IPS-18a (cell line): Measurements from ENCODE around the gene CEP44.
"Not testable (repeated sequence)": the region's sequence is repeated elsewhere in the genome, so short reads cannot be mapped to it uniquely, and the experiment has no call there.

ENCODE experiments used
- H3K27ac ChIP-seq: one replicate; pipeline ENCODE4 v1.5.1; 2013; ENCODE audit warnings: low read length
- H3K27me3 ChIP-seq: one replicate; pipeline ENCODE4 v1.6.1; 2013; ENCODE audit warnings: mild to moderate bottlenecking, low read length; ENCODE audit not compliant: control insufficient read depth, insufficient read depth
- H3K36me3 ChIP-seq: one replicate; pipeline ENCODE4 v1.6.1; 2013; ENCODE audit warnings: low read depth, low read length; ENCODE audit not compliant: control insufficient read depth
- H3K4me1 ChIP-seq: one replicate; pipeline ENCODE4 v1.6.1; 2013; ENCODE audit warnings: low read depth, low read length; ENCODE audit not compliant: control insufficient read depth
- H3K4me3 ChIP-seq: one replicate; pipeline ENCODE4 v1.5.1; 2013; ENCODE audit warnings: low read length
- H3K9ac ChIP-seq: one replicate; pipeline ENCODE4 v1.6.1; 2013; ENCODE audit warnings: mild to moderate bottlenecking, low read length, moderate library complexity
- H3K9me3 ChIP-seq: one replicate; pipeline ENCODE4 v1.6.1; 2013; ENCODE audit warnings: low read depth, low read length; ENCODE audit not compliant: control insufficient read depth

CEP44 gene

GRCh38 chr4:174259580-174259979 is 24.1 kb upstream of the CEP44 start:
- Histone ChIP-seq H3K27me3 (no peaks in the 10 kb centered on the region), H3K9me3 (no peaks in the 10 kb centered on the region), H3K36me3 (no peaks in the 10 kb centered on the region), H3K27ac (no peak overlapping the region), H3K4me1 (no peaks in the 10 kb centered on the region), H3K4me3 (no peak overlapping the region), H3K9ac (no peak overlapping the region)

- no peaks in the 10 kb centered on the region for H3K27me3 ChIP-seq
- no peaks in the 10 kb centered on the region for H3K36me3 ChIP-seq
- no peak overlapping the region for H3K27ac ChIP-seq
- H3K9ac ChIP-seq: no peak overlapping the region
- H3K9me3 ChIP-seq: no peaks in the 10 kb centered on the region
- H3K4me3 ChIP-seq: no peak overlapping the region
- no peaks in the 10 kb centered on the region for H3K4me1 ChIP-seq
These were observed 23.6 kb upstream of the CEP44 start for GRCh38 chr4:174260099-174260498.

GRCh38 chr4:174261432-174261831 is 22.3 kb upstream of the CEP44 start:
- H3K4me1 ChIP-seq, H3K4me3 ChIP-seq, H3K36me3 ChIP-seq, H3K9me3 ChIP-seq, H3K27me3 ChIP-seq, H3K9ac ChIP-seq, H3K27ac ChIP-seq: not testable (repeated sequence)

- H3K27ac ChIP-seq: no peak overlapping the region
- H3K4me1 ChIP-seq: no peaks in the 10 kb centered on the region
These were observed 20.9 kb upstream of the CEP44 start for GRCh38 chr4:174262624-174263444.

GRCh38 chr4:174263445-174263736 is 20.3 kb upstream of the CEP44 start:
- H3K4me1 ChIP-seq: no peaks in the 10 kb centered on the region
- H3K36me3 ChIP-seq: no peaks in the 10 kb centered on the region
- no peak overlapping the region for H3K4me3 ChIP-seq
- H3K27ac ChIP-seq: no peak overlapping the region
- H3K9me3 ChIP-seq: no peaks in the 10 kb centered on the region
- H3K27me3 ChIP-seq: no peaks in the 10 kb centered on the region
- no peak overlapping the region for H3K9ac ChIP-seq

More at GRCh38 chr4:174262624-174263444, 20.9 kb upstream of the CEP44 start:
- H3K9ac ChIP-seq: no peak overlapping the region
- no peaks in the 10 kb centered on the region for H3K36me3 ChIP-seq
- no peaks in the 10 kb centered on the region for H3K9me3 ChIP-seq
- H3K27me3 ChIP-seq: no peaks in the 10 kb centered on the region
- no peak overlapping the region for H3K4me3 ChIP-seq

- Histone ChIP-seq H3K9ac (no peak overlapping the region), H3K27ac (no peak overlapping the region), H3K4me1 (no peaks in the 10 kb centered on the region), H3K9me3 (no peaks in the 10 kb centered on the region), H3K27me3 (no peaks in the 10 kb centered on the region), H3K36me3 (no peaks in the 10 kb centered on the region), H3K4me3 (no peak overlapping the region)
These were observed 17.8 kb upstream of the CEP44 start for GRCh38 chr4:174265916-174266315.

- Histone ChIP-seq H3K4me1 (no peaks in the 10 kb centered on the region), H3K9ac (no peak overlapping the region), H3K27ac (no peak overlapping the region), H3K27me3 (no peaks in the 10 kb centered on the region), H3K4me3 (no peak overlapping the region), H3K36me3 (no peaks in the 10 kb centered on the region), H3K9me3 (no peaks in the 10 kb centered on the region)
These were observed 17.3 kb upstream of the CEP44 start for GRCh38 chr4:174266416-174266815.

- Histone ChIP-seq H3K27me3 (no peaks in the 10 kb centered on the region), H3K9me3 (no peaks in the 10 kb centered on the region), H3K4me1 (no peaks in the 10 kb centered on the region), H3K36me3 (no peaks in the 10 kb centered on the region), H3K9ac (no peak overlapping the region), H3K4me3 (no peak overlapping the region), H3K27ac (no peak overlapping the region)
These were observed 9.8 kb upstream of the CEP44 start for GRCh38 chr4:174273930-174274329.

- no peak overlapping the region for H3K4me3 ChIP-seq
- no peak overlapping the region for H3K27ac ChIP-seq
- no peaks in the 10 kb centered on the region for H3K4me1 ChIP-seq
- H3K9me3 ChIP-seq: no peaks in the 10 kb centered on the region
- H3K9ac ChIP-seq: no peak overlapping the region
- no peaks in the 10 kb centered on the region for H3K36me3 ChIP-seq
- no peaks in the 10 kb centered on the region for H3K27me3 ChIP-seq
These were observed 9.3 kb upstream of the CEP44 start for GRCh38 chr4:174274436-174274835.

- Histone ChIP-seq H3K36me3 (no peaks in the 10 kb centered on the region), H3K9ac (no peak overlapping the region), H3K4me1 (no peaks in the 10 kb centered on the region), H3K27ac (no peak overlapping the region), H3K27me3 (no peaks in the 10 kb centered on the region), H3K9me3 (no peaks in the 10 kb centered on the region), H3K4me3 (no peak overlapping the region)
These were observed 8.6 kb upstream of the CEP44 start for GRCh38 chr4:174275101-174275500.

- H3K4me3 ChIP-seq: no peak overlapping the region
- H3K27me3 ChIP-seq: no peaks in the 10 kb centered on the region
- H3K36me3 ChIP-seq: no peaks in the 10 kb centered on the region
- no peaks in the 10 kb centered on the region for H3K9me3 ChIP-seq
- H3K4me1 ChIP-seq: no peaks in the 10 kb centered on the region
- H3K27ac ChIP-seq: no peak overlapping the region
- H3K9ac ChIP-seq: no peak overlapping the region
These were observed 6.3 kb upstream of the CEP44 start for GRCh38 chr4:174277433-174277832.

- Histone ChIP-seq H3K27me3 (no peaks in the 10 kb centered on the region), H3K9me3 (no peaks in the 10 kb centered on the region), H3K27ac (no peak overlapping the region), H3K4me3 (no peak overlapping the region), H3K4me1 (no peaks in the 10 kb centered on the region), H3K9ac (no peak overlapping the region), H3K36me3 (no peaks in the 10 kb centered on the region)
These were observed 5.2 kb upstream of the CEP44 start for GRCh38 chr4:174278467-174278866.
